Skeletal muscle satellite cell (primary cell): ENCODE data around the gene TRMT6.

Experiments
- H3K27me3 ChIP-seq: 2 replicates; pipeline ENCODE4 v1.7.0; 2013; ENCODE audit warnings: low read length; ENCODE audit not compliant: control insufficient read depth, insufficient read depth
- H3K36me3 ChIP-seq: 2 replicates; pipeline ENCODE4 v1.7.0; 2013; ENCODE audit warnings: mild to moderate bottlenecking, control low read depth, low read length; ENCODE audit not compliant: insufficient read depth
- H3K4me1 ChIP-seq: 2 replicates; pipeline ENCODE4 v1.7.0; 2013; ENCODE audit warnings: low read length; ENCODE audit not compliant: control insufficient read depth, insufficient read depth
- H3K4me2 ChIP-seq: 2 replicates; pipeline ENCODE4 v1.7.0; 2013; ENCODE audit warnings: mild to moderate bottlenecking, low read length
- H3K4me3 ChIP-seq: 2 replicates; pipeline ENCODE4 v1.7.0; 2013; ENCODE audit warnings: low read length
- H3K9ac ChIP-seq: 2 replicates; pipeline ENCODE4 v1.7.0; 2013; ENCODE audit warnings: mild to moderate bottlenecking, low read depth, low read length, moderate library complexity
- H3K9me3 ChIP-seq: replicated peaks from 2 replicates; pipeline ENCODE4 v1.7.0; 2013; ENCODE audit warnings: mild to moderate bottlenecking, control low read depth, low read length

TRMT6 gene

DNA sequence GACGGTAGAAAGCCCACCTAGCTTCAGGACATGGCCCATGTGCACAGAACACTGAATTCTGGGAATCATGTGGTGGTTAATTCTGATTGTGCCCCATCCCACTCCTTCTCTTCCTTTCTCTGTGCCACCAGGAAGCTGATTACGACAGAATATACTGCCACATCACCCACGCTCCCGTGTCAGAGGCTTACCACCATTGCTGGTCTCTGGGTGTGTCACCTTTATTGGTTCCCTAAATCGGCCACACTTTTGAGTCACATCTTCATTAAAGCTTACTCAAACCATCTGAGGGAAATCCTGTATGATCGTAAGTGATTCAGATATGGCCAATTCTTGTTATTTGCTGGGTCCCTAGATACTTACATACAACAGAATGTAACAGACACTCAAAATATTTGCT lies 3.1 kb downstream of the TRMT6 start:
- Histone ChIP-seq H3K4me3 (no peak overlapping the region), H3K27me3 (no peaks in the 10 kb centered on the region), H3K4me1 (peaks cover 47% of the 10 kb centered on the region), H3K36me3 (peaks cover 41% of the 10 kb centered on the region), H3K9me3 (no peaks in the 10 kb centered on the region), H3K9ac (peak overlapping the region; percentile 22), H3K4me2 (peak overlapping the region; percentile 4)

DNA sequence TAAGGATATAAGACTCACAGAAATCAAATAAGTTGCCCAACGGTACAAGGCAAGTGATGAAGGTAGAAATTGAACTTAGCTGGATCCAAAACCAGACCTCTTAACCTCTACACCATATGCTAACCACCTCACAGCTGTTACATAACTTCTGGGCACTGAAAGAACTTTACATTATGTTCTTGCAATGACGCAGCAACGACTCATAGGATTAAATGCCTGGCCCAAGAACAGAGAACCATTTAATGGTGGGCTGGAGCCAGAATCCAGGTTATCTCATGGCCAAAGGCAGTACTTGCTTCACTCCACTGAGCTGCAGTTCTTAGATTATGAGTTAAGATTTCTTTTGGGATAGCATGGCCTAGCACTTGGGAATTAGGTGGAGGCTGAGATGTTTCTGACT lies 4.4 kb downstream of the TRMT6 start:
- H3K9ac ChIP-seq, result no peak overlapping the region
- peaks cover 52% of the 10 kb centered on the region for H3K36me3 ChIP-seq
- no peaks in the 10 kb centered on the region for H3K27me3 ChIP-seq
- H3K4me2 ChIP-seq, result peak overlapping the region; percentile 7
- H3K4me3 ChIP-seq, result peak overlapping the region; percentile 14
- H3K9me3 ChIP-seq, result no peaks in the 10 kb centered on the region
- peaks cover 38% of the 10 kb centered on the region for H3K4me1 ChIP-seq

DNA sequence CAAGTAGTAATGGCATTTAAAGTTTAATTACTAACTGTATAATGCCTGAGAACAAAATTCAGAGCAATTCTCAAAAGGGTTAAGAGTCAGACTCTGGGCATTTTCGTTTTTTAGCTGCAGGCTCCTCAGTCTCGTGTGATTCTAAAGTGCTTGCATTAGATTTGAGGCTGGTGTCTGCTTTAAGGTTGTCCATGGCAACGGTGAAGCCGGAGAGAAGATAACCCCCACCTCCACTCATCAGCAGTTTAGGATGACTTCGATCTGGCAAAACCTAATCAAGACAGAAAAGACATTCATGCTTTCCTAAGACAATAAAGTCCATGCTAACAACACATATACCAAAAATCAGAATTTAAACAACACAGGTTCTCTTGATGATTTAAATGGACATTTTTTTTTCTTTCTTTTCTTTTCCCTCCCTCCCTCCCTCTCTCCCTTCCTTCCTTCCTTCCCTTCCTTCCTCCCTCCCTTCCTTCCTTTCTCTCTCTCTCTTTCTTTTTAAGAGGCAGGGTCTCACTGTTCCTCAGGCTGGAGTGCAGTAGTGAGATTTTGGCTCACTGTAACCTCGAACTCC lies 11.8 kb downstream of the TRMT6 start:
- H3K9ac ChIP-seq, result no peak overlapping the region

DNA sequence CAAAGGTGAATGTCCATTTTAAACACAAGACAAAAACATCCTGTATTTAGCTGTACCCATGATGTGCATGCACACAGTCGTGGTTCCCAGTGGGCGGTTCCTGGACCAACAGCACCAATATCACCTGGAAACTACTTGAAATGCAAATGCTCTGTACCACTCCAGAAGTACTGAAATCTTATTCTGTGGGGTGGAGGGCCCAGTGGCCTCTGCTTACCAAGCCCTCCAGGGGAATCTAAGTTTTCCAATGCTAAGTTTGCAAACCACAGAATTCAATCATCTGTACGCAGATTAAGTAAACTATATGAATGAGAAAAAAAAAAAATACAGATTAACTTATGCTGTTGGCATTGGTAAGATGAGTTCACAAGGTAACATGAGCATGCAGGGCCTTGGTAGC lies 14.1 kb downstream of the TRMT6 start:
- Histone ChIP-seq H3K9ac (no peak overlapping the region), H3K4me2 (no peak overlapping the region), H3K4me1 (no peaks in the 10 kb centered on the region), H3K4me3 (no peak overlapping the region), H3K27me3 (peaks cover 4% of the 10 kb centered on the region), H3K9me3 (no peaks in the 10 kb centered on the region), H3K36me3 (peaks cover 31% of the 10 kb centered on the region)

More for the DNA sequence above, 11.8 kb downstream of the TRMT6 start:
- Histone ChIP-seq H3K36me3 (peaks cover 53% of the 10 kb centered on the region), H3K4me3 (no peak overlapping the region), H3K27me3 (no peaks in the 10 kb centered on the region), H3K4me2 (no peak overlapping the region), H3K9me3 (no peaks in the 10 kb centered on the region), H3K4me1 (no peaks in the 10 kb centered on the region)

DNA sequence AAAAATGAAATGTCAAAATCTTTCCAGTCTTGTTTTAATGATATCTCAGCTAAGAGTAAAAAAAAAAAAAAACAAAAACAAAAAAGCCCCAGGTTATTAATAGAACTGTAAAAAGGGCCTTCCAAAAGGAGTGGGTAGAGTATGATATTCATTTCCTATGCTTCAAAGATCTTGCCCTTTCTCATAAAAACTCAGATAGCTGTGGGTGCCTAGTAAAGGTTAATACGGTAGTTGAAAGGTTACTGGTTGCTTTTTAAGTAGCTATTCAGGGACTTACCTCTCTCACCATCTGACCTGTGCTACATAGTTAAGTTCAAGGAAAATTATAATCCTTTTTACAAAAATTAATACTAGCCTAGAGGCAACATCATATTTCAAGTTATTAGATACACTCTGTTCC lies 14.9 kb downstream of the TRMT6 start:
- Histone ChIP-seq H3K4me1 (no peaks in the 10 kb centered on the region), H3K4me3 (no peak overlapping the region), H3K36me3 (peaks cover 23% of the 10 kb centered on the region), H3K9ac (no peak overlapping the region), H3K9me3 (no peaks in the 10 kb centered on the region), H3K27me3 (peaks cover 10% of the 10 kb centered on the region), H3K4me2 (no peak overlapping the region)

DNA sequence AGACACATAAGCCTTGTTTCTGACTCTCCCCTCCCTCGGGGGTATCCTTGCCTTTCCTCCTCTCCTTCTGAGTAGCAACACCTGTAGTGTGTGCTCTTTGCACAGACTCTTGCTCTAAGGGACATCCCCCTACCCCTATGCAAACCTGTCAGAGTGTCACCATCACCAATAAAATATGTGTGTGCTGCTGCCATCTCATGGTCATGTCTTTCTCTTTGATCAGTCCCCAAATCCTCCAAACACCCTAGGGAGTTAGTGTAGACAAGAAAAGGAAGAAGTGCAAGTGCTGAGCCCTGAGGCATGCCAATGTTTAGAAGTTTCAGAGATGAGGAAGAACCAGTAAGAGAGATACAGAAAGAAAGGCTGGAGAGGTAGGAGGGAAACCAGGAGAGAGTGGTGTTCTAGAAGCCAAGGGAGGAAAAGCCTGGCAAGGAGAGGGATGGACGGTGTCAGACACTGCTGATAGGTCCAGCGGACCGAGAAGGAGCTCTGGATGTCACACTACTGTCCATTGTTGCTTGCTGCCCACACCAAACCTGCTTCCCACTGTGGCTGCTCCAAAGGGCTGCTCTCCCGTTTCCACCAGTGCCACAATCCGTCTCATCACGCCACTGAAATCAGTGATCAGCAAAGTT lies 16.4 kb downstream of the TRMT6 start:
- Histone ChIP-seq H3K4me3 (no peak overlapping the region), H3K9me3 (no peaks in the 10 kb centered on the region), H3K9ac (no peak overlapping the region)

DNA sequence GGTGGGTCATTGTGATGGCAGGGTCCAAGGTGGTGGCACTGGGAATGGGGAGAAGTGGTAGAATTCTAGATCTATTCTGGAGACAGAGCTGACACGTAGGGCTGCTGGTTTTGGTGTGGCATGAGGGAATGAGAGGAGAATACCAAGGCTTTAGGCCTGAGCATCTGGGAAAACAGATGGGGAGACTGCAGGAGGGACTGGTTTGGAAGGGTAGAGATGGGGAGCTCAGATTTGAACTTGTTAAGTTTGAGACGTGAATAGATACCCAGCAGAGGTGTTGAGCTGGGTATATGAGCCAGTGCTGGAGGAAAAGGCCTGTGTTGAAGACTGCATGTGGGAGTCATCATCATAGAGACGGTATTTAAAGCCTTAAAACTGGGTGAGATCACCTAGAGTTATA lies 17.5 kb downstream of the TRMT6 start:
- Histone ChIP-seq H3K4me2 (no peak overlapping the region), H3K4me3 (no peak overlapping the region), H3K4me1 (no peaks in the 10 kb centered on the region), H3K9me3 (no peaks in the 10 kb centered on the region), H3K9ac (no peak overlapping the region), H3K36me3 (peaks cover 3% of the 10 kb centered on the region), H3K27me3 (peaks cover 26% of the 10 kb centered on the region)

More for the DNA sequence above, 16.4 kb downstream of the TRMT6 start:
- Histone ChIP-seq H3K4me2 (no peak overlapping the region), H3K36me3 (peaks cover 12% of the 10 kb centered on the region), H3K27me3 (peaks cover 18% of the 10 kb centered on the region), H3K4me1 (no peaks in the 10 kb centered on the region)

DNA sequence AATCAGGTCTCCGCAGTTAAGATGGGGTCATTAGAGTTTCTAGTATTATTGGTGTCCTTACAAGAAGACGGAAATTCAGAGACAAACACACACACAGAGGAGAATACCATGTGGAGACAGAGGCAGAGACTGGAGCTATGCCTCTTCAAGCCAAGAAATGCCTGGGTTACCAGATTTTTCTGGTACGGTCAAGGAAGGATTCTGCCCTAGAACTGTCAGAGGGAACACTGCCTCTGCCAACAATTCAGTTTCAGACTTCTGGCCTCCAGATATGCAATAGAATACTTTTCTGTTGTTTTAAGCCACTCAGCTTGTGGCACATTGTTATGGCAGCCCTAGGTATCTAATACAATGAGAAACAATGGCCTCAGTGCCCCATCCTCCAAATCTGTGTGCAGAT lies 18.9 kb downstream of the TRMT6 start:
- no peaks in the 10 kb centered on the region for H3K36me3 ChIP-seq
- H3K9ac ChIP-seq, result no peak overlapping the region
- H3K4me3 ChIP-seq, result no peak overlapping the region
- H3K4me1 ChIP-seq, result no peaks in the 10 kb centered on the region
- H3K4me2 ChIP-seq, result no peak overlapping the region
- peaks cover 28% of the 10 kb centered on the region for H3K27me3 ChIP-seq
- no peaks in the 10 kb centered on the region for H3K9me3 ChIP-seq

DNA sequence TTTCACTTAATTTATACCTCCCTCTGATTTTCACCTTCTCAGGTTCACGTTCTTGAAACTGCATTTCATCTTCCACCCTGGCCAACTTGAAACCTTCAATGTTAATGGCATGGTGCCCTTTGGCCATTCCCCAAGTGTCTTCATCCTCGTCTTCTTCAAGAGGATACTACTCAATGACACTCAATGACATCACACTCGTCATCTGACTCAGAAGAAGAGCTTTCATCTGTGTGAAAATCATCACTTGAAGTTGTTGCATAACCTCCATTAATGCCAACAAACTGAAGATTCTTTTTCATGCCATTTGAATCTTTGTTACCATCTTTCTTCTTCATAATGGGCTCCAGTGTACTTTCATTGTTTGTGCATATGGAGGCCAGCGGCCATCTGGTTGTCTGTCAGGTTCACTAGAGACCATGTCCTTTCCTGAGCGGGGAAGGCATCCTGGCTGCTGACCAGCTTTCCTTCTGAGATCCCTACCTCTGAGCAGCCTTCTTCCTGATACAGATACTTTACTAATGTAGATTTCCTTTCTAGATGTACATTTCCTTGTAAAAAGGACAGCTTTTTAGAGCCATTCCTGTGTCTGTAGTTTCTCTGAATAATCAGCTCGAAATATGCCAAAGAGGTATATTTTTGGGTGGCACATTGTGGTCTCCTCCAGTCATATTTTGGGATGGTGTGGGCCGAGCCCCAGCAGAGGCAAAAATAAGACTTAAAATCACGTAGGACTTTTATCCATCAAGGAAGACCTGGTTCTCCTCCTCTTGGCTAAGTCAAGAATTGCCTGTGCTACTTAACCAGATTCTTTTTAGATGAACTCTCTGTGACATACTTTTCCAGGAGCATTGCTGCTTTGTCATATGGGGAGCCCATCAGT lies 21.3 kb downstream of the TRMT6 start:
- H3K36me3 ChIP-seq, result no peaks in the 10 kb centered on the region
- H3K27me3 ChIP-seq, result peaks cover 39% of the 10 kb centered on the region
- no peak overlapping the region for H3K4me3 ChIP-seq
- H3K9ac ChIP-seq, result no peak overlapping the region
- H3K4me1 ChIP-seq, result no peaks in the 10 kb centered on the region
- H3K9me3 ChIP-seq, result no peaks in the 10 kb centered on the region
- no peak overlapping the region for H3K4me2 ChIP-seq

DNA sequence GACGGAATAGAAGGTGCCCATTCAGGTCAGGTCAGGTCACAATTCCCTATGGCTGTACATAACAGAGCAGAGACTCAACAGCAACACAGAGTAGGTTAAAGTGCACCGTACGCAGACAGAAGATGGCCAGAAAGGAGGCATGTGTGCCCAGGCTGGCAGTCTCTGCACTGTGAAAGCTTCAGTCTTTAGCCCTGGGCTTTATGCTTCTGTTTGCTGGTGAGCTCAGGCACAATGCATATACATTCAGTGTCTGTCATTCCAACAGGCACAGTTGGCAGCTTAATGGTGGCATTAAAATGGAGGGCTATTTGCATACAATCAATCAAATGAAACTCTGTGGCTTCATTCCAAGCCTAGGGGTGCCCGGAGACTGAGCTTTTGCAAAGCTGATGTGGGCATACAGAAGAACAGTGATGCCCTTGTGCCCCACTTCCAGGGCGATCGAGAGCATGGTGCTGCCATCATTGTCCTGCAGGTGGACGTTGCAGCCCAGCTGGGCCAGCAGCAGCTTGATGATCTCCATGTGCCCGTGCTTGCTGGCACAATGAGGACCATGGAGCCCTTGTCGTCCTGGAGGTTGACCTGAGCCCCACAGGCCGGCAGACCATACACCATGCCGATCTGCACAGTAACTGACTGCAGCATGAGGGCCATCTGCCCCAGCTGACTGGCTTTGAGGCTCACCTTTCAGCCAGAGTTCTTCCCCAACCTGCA lies 22.4 kb downstream of the TRMT6 start:
- H3K4me1 ChIP-seq, result no peaks in the 10 kb centered on the region
- H3K36me3 ChIP-seq, result no peaks in the 10 kb centered on the region
- no peak overlapping the region for H3K9ac ChIP-seq
- no peaks in the 10 kb centered on the region for H3K9me3 ChIP-seq
- H3K27me3 ChIP-seq, result peaks cover 48% of the 10 kb centered on the region
- no peak overlapping the region for H3K4me3 ChIP-seq
- no peak overlapping the region for H3K4me2 ChIP-seq

DNA sequence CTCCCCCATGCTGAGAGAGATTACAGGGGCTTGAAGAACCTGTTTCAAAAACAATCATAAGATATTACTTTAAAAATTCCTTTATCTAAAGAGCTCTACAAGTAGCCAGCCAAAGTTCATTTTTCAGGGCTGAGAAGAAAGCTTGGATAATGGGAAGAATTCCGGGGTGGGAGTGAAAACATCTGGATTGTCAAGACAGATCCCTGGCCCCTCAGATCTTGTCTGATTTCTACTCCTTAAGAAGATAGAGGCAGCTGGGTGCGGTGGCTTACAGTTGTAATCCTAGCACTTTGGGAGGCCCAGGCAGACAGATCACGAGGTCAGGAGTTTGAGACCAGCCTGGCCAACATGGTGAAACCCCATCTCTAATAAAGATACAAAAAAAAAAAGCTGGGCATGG lies 24.8 kb downstream of the TRMT6 start:
- Histone ChIP-seq H3K36me3 (no peaks in the 10 kb centered on the region), H3K27me3 (peaks cover 38% of the 10 kb centered on the region), H3K4me1 (no peaks in the 10 kb centered on the region), H3K4me3 (no peak overlapping the region), H3K4me2 (no peak overlapping the region), H3K9me3 (no peaks in the 10 kb centered on the region), H3K9ac (no peak overlapping the region)
